ENCODE data around the gene ATG16L1.

GRCh38 chr2:233320470-233320869, 69.0 kb downstream of the ATG16L1 start:
- TF ChIP-seq EZH2 (IDR thresholded peaks at IDR 0.05; ENCODE audit: insufficient read depth, poor library complexity, severe bottlenecking) (no peak), EZH2phosphoT487 (IDR thresholded peaks at IDR 0.05; ENCODE audit: insufficient read depth, low read depth) (no peak)
